ENCODE data around the gene SWAP70.

Gene SWAP70

GRCh38 chr11:9711454-9712307, 47.8 kb downstream of the SWAP70 start:
- DNase-seq: no peak
- TF ChIP-seq POLR2A (IDR thresholded peaks at IDR 0.05; ENCODE audit: low read length) (no peak), GATA1 (IDR thresholded peaks at IDR 0.05; ENCODE audit: low read depth, low read length) (no peak)

- TF ChIP-seq POLR2A (IDR thresholded peaks at IDR 0.05; ENCODE audit: low read length) (no peak), GATA1 (IDR thresholded peaks at IDR 0.05; ENCODE audit: low read depth, low read length) (no peak)
- no peak for DNase-seq
Measured at GRCh38 chr11:9714272-9714940, 50.5 kb downstream of the SWAP70 start.

- TF ChIP-seq GATA1 (IDR thresholded peaks at IDR 0.05; ENCODE audit: low read depth, low read length) (no peak), POLR2A (IDR thresholded peaks at IDR 0.05; ENCODE audit: low read length) (no peak)
- peak; percentile 35 to 49 for DNase-seq
Measured at GRCh38 chr11:9716275-9717039, 52.6 kb downstream of the SWAP70 start.

GRCh38 chr11:9717040-9717357, 53.1 kb downstream of the SWAP70 start:
- DNase-seq: no peak
- TF ChIP-seq POLR2A (IDR thresholded peaks at IDR 0.05; ENCODE audit: low read length) (no peak), GATA1 (IDR thresholded peaks at IDR 0.05; ENCODE audit: low read depth, low read length) (no peak)

- no peak for TF ChIP-seq GATA1 (IDR thresholded peaks at IDR 0.05; ENCODE audit: low read depth, low read length)
- no peak for TF ChIP-seq POLR2A (IDR thresholded peaks at IDR 0.05; ENCODE audit: low read length)
- DNase-seq: no peak
Measured at GRCh38 chr11:9717719-9718118, 53.8 kb downstream of the SWAP70 start.

GRCh38 chr11:9718147-9718546, 54.3 kb downstream of the SWAP70 start:
- TF ChIP-seq POLR2A (IDR thresholded peaks at IDR 0.05; ENCODE audit: low read length) (no peak), GATA1 (IDR thresholded peaks at IDR 0.05; ENCODE audit: low read depth, low read length) (no peak)
- DNase-seq: no peak

GRCh38 chr11:9719566-9720289, 55.9 kb downstream of the SWAP70 start:
- TF ChIP-seq GATA1 (IDR thresholded peaks at IDR 0.05; ENCODE audit: low read depth, low read length) (no peak), POLR2A (IDR thresholded peaks at IDR 0.05; ENCODE audit: low read length) (no peak)
- DNase-seq: no peak

GRCh38 chr11:9720290-9720630, 56.4 kb downstream of the SWAP70 start:
- no peak for DNase-seq
- TF ChIP-seq GATA1 (IDR thresholded peaks at IDR 0.05; ENCODE audit: low read depth, low read length) (no peak), POLR2A (IDR thresholded peaks at IDR 0.05; ENCODE audit: low read length) (no peak)

- DNase-seq: no peak
- no peak for TF ChIP-seq GATA1 (IDR thresholded peaks at IDR 0.05; ENCODE audit: low read depth, low read length)
Measured at GRCh38 chr11:9722023-9722422, 58.1 kb downstream of the SWAP70 start.

- DNase-seq: no peak
- TF ChIP-seq GATA1 (IDR thresholded peaks at IDR 0.05; ENCODE audit: low read depth, low read length) (no peak), POLR2A (IDR thresholded peaks at IDR 0.05; ENCODE audit: low read length) (no peak)
Measured at GRCh38 chr11:9722893-9723292, 59.0 kb downstream of the SWAP70 start.

- TF ChIP-seq GATA1 (IDR thresholded peaks at IDR 0.05; ENCODE audit: low read depth, low read length): no peak
- no peak for TF ChIP-seq POLR2A (IDR thresholded peaks at IDR 0.05; ENCODE audit: low read length)
- DNase-seq: no peak
Measured at GRCh38 chr11:9726321-9727022, 62.6 kb downstream of the SWAP70 start.

- TF ChIP-seq GATA1 (IDR thresholded peaks at IDR 0.05; ENCODE audit: low read depth, low read length) (no peak), POLR2A (IDR thresholded peaks at IDR 0.05; ENCODE audit: low read length) (no peak)
- DNase-seq: no peak
Measured at GRCh38 chr11:9728058-9728457, 64.2 kb downstream of the SWAP70 start.

- TF ChIP-seq GATA1 (IDR thresholded peaks at IDR 0.05; ENCODE audit: low read depth, low read length) (no peak), POLR2A (IDR thresholded peaks at IDR 0.05; ENCODE audit: low read length) (no peak)
Measured at GRCh38 chr11:9731256-9731655, 67.4 kb downstream of the SWAP70 start.

More at GRCh38 chr11:9731256-9731655, 67.4 kb downstream of the SWAP70 start:
- no peak for DNase-seq

Data from erythroblast (primary cell).